H1 (cell line): ENCODE results near the gene KIR2DL3. TPM values are rescaled to one million over a fixed set of nuclear protein-coding genes. Genes with fewer than 3 reads are reported as not detected.

Source experiments
- ASH2L ChIP-seq: fragments of 200-600, 300-600 bp; sonication (generic); IDR thresholded peaks from one replicate; pipeline ENCODE4 v1.7.1; 2017; ENCODE audit warnings: low read length
- BACH1 ChIP-seq: IDR thresholded peaks from 2 replicates; pipeline ENCODE4 v1.6.1; 2012; ENCODE audit warnings: low read length, improper control_type of control experiment
- CHD7 ChIP-seq: fragments of 300-600 bp; sonication (generic); IDR thresholded peaks from 2 replicates; pipeline ENCODE4 v1.7.1; 2012; ENCODE audit warnings: low read length, moderate library complexity, mild to moderate bottlenecking, inconsistent platforms; ENCODE audit not compliant: insufficient replicate concordance
- CREB1 ChIP-seq: IDR thresholded peaks from 2 replicates; pipeline ENCODE4 v1.6.1; 2012; ENCODE audit warnings: inconsistent platforms
- EGR1 ChIP-seq: IDR thresholded peaks from 2 replicates; pipeline ENCODE4 v1.6.1; 2011; ENCODE audit warnings: low read depth, low read length, borderline replicate concordance
- FOSL1 ChIP-seq: IDR thresholded peaks from 2 replicates; pipeline ENCODE4 v1.6.1; 2011; ENCODE audit warnings: mild to moderate bottlenecking, low read depth, low read length, moderate library complexity; ENCODE audit not compliant: insufficient read depth
- GABPA ChIP-seq: IDR thresholded peaks from 2 replicates; pipeline ENCODE4 v1.6.1; 2011; ENCODE audit warnings: mild to moderate bottlenecking, low read length, moderate library complexity, borderline replicate concordance; ENCODE audit not compliant: insufficient read depth
- SIN3A ChIP-seq, 2 experiments: IDR thresholded peaks in 1 of 2; conservative IDR thresholded peaks in 1 of 2; 2 replicates each; pipeline ENCODE4 v1.6.1; 2011 to 2012; ENCODE audit warnings: low read length in 2 of 2, improper control_type of control experiment in 1 of 2, low read depth in 1 of 2, mild to moderate bottlenecking in 1 of 2
- SIRT6 ChIP-seq: IDR thresholded peaks from one replicate; pipeline ENCODE4 v1.7.1; 2012; ENCODE audit warnings: low read length, inconsistent platforms
- SIX5 ChIP-seq: IDR thresholded peaks from 2 replicates; pipeline ENCODE4 v1.6.1; 2011; ENCODE audit warnings: mild to moderate bottlenecking, low read depth, low read length
- SUZ12 ChIP-seq: fragments of 200-600 bp; sonication (generic); IDR thresholded peaks from 2 replicates; pipeline ENCODE4 v1.6.1; 2012; ENCODE audit warnings: mild to moderate bottlenecking, inconsistent platforms, low read length, moderate library complexity, mixed read lengths
- TAF7 ChIP-seq: optimal IDR thresholded peaks from 2 replicates; pipeline ENCODE3; 2011; ENCODE audit warnings: low read depth, mild to moderate bottlenecking, inconsistent platforms, low read length, moderate library complexity, borderline replicate concordance
- TEAD4 ChIP-seq: IDR thresholded peaks from 2 replicates; pipeline ENCODE4 v1.6.1; 2012; ENCODE audit warnings: low read depth, low read length, inconsistent platforms, mixed read lengths
- polyA plus RNA-seq, 7 experiments: library from polyadenylated mRNA; depleted of rRNA in 3 of 7; stranded (reverse) in 5 of 7; unstranded in 2 of 7; fragments of >200 nt in 5 of 7; fragments of 200-250 nt in 2 of 7; gene quantifications; 1 replicate in 5 of 7; 2 replicates in 1 of 7; 4 replicates in 1 of 7; pipeline versions ENCODE4 v1.2.1 to v1.2.3, GENCODE V29; 2011 to 2013; ENCODE audit warnings: missing spikeins in 2 of 7, mixed read lengths in 2 of 7
- total RNA-seq: library from RNA; stranded (reverse); fragmentation: NEBNext Ultra II Directional; extraction: Animal tissue kit (Norgen Biotek cat#: 25700); gene quantifications from 2 replicates; pipeline ENCODE4 v1.2.1, GENCODE V29; 2021

KIR2DL3 gene
- total and polyA plus RNA-seq, 2 of the 8 experiments (the other 6 are each of a cell fraction or from before 2014, with no cell fraction given) = not detected

GRCh38 chr19:54724142-54724541, 14.2 kb upstream of the KIR2DL3 start, which contains the start of gene KIR3DL3 (continued):
- no peak for TF ChIP-seq CHD7
- no peak for TF ChIP-seq FOSL1
- no peak for TF ChIP-seq SUZ12
- TF ChIP-seq BACH1 = no peak
- TF ChIP-seq TEAD4 = no peak
- TF ChIP-seq SIN3A (conservative IDR thresholded peaks at IDR 0.05 in 1 of 2, IDR thresholded peaks at IDR 0.05 in 1 of 2; ENCODE audit: low read depth in 1 of 2, low read length in 2 of 2) = no peak
- TF ChIP-seq SIRT6 = no peak
- TF ChIP-seq EGR1 = no peak
- no peak for TF ChIP-seq TAF7
- no peak for TF ChIP-seq SIX5
- no peak for TF ChIP-seq GABPA
- TF ChIP-seq CREB1 = no peak
- TF ChIP-seq ASH2L = no peak
